Activated naive CD4-positive, alpha-beta T cell treated with anti-CD3 and anti-CD28 coated beads, Interleukin-2, amount 50 U/mL, for 72 hours (primary cell): ENCODE results near the gene CPN1. TPM values are rescaled to one million over a fixed set of nuclear protein-coding genes. Genes with fewer than 3 reads are reported as not detected.

ENCODE experiments used
- ATAC-seq, 2 donors: fragments of 150-1000 bp; cut with Tn5 transposase; 2 replicates each; pipeline ENCODE4 v1.10.0; 2021; ENCODE audit warnings: mild to moderate bottlenecking in 2 of 2, moderate library complexity in 2 of 2
- DNase-seq, 2 donors: peaks; one replicate each; pipeline ENCODE4 v3.0.0; 2021 to 2022; ENCODE audit warnings: low spot score in 2 of 2
- H3K27ac Mint-ChIP-seq, 2 donors: one replicate each; pipeline ENCODE4 v1.8.0; 2022; ENCODE audit warnings: mild to moderate bottlenecking in 2 of 2, mixed read lengths in 2 of 2
- H3K36me3 Mint-ChIP-seq, 2 donors: one replicate each; pipeline ENCODE4 v1.8.0; 2022; ENCODE audit warnings: mixed read lengths in 2 of 2
- H3K9me3 Mint-ChIP-seq, 2 donors: one replicate each; pipeline ENCODE4 v1.8.0; 2022; ENCODE audit warnings: mixed read lengths in 2 of 2
- total RNA-seq, 2 donors: library from RNA; stranded (reverse); gene quantifications; one replicate each; pipeline ENCODE4 v1.2.3, GENCODE V29; 2022

The CPN1 gene
- total RNA-seq, 2 donors from 2014 or later: not detected

- Mint-ChIP-seq H3K36me3 (no peaks in the 10 kb centered on the region), H3K9me3 (no peaks in the 10 kb centered on the region), H3K27ac (peak overlapping the region in 1 of 2 donors; percentile 84)
- no peak for DNase-seq
- ATAC-seq: peak in 1 of 2 donors; percentile 27
Measured at GRCh38 chr10:100043796-100044195, 37.9 kb downstream of the CPN1 start.

GRCh38 chr10:100043344-100043743 lies 38.3 kb downstream of the CPN1 start:
- H3K27ac Mint-ChIP-seq: peak overlapping the region; percentile 27 to 84
- H3K9me3 Mint-ChIP-seq: no peaks in the 10 kb centered on the region
- DNase-seq (no peak), ATAC-seq (peak; percentile 77 to 91)
- no peaks in the 10 kb centered on the region for H3K36me3 Mint-ChIP-seq

- no peak overlapping the region for H3K27ac Mint-ChIP-seq
- ATAC-seq (no peak), DNase-seq (no peak)
- no peaks in the 10 kb centered on the region for H3K9me3 Mint-ChIP-seq
- H3K36me3 Mint-ChIP-seq: no peaks in the 10 kb centered on the region
Measured at GRCh38 chr10:100041306-100042002, 40.2 kb downstream of the CPN1 start.

GRCh38 chr10:100038561-100039071 lies 43.1 kb downstream of the CPN1 start:
- H3K36me3 Mint-ChIP-seq: no peaks in the 10 kb centered on the region
- no peak for DNase-seq
- H3K9me3 Mint-ChIP-seq: no peaks in the 10 kb centered on the region
- no peak for ATAC-seq
- H3K27ac Mint-ChIP-seq: peak overlapping the region in 1 of 2 donors; percentile 9

- ATAC-seq (peak in 1 of 2 donors; percentile 28), DNase-seq (no peak)
- Mint-ChIP-seq H3K9me3 (no peaks in the 10 kb centered on the region), H3K27ac (no peak overlapping the region), H3K36me3 (no peaks in the 10 kb centered on the region)
Measured at GRCh38 chr10:100037758-100038315, 43.8 kb downstream of the CPN1 start.

- Mint-ChIP-seq H3K36me3 (no peaks in the 10 kb centered on the region), H3K27ac (no peak overlapping the region), H3K9me3 (no peaks in the 10 kb centered on the region)
- ATAC-seq: no peak
- no peak for DNase-seq
Measured at GRCh38 chr10:100036850-100037249, 44.8 kb downstream of the CPN1 start.

GRCh38 chr10:100033766-100034418 lies 47.8 kb downstream of the CPN1 start:
- H3K36me3 Mint-ChIP-seq: no peaks in the 10 kb centered on the region
- H3K9me3 Mint-ChIP-seq: no peaks in the 10 kb centered on the region
- DNase-seq (no peak), ATAC-seq (no peak)
- H3K27ac Mint-ChIP-seq: no peak overlapping the region

- peaks cover 0 to 5% of the 10 kb centered on the region in 2 donors for H3K9me3 Mint-ChIP-seq
- H3K36me3 Mint-ChIP-seq: peaks cover 0 to 5% of the 10 kb centered on the region in 2 donors
- no peak for DNase-seq
- no peak overlapping the region for H3K27ac Mint-ChIP-seq
- ATAC-seq: no peak
Measured at GRCh38 chr10:100027416-100027815, 54.3 kb downstream of the CPN1 start.

GRCh38 chr10:100025576-100025975 lies 56.1 kb downstream of the CPN1 start:
- H3K36me3 Mint-ChIP-seq: peaks cover 0 to 5% of the 10 kb centered on the region in 2 donors
- H3K27ac Mint-ChIP-seq: no peak overlapping the region
- peaks cover 0 to 5% of the 10 kb centered on the region in 2 donors for H3K9me3 Mint-ChIP-seq
- no peak for DNase-seq
- no peak for ATAC-seq

GRCh38 chr10:100024748-100025147 lies 56.9 kb downstream of the CPN1 start:
- Mint-ChIP-seq H3K27ac (no peak overlapping the region), H3K9me3 (peaks cover 0 to 5% of the 10 kb centered on the region in 2 donors), H3K36me3 (peaks cover 0 to 5% of the 10 kb centered on the region in 2 donors)
- DNase-seq (no peak), ATAC-seq (no peak)

- H3K36me3 Mint-ChIP-seq: no peaks in the 10 kb centered on the region
- no peak for DNase-seq
- no peaks in the 10 kb centered on the region for H3K9me3 Mint-ChIP-seq
- no peak overlapping the region for H3K27ac Mint-ChIP-seq
- no peak for ATAC-seq
Measured at GRCh38 chr10:100022403-100022802, 59.3 kb downstream of the CPN1 start.

GRCh38 chr10:100021322-100021721 lies 60.3 kb downstream of the CPN1 start:
- DNase-seq (no peak), ATAC-seq (no peak)
- Mint-ChIP-seq H3K9me3 (no peaks in the 10 kb centered on the region), H3K27ac (no peak overlapping the region), H3K36me3 (no peaks in the 10 kb centered on the region)

- Mint-ChIP-seq H3K27ac (no peak overlapping the region), H3K9me3 (no peaks in the 10 kb centered on the region), H3K36me3 (no peaks in the 10 kb centered on the region)
- ATAC-seq (no peak), DNase-seq (no peak)
Measured at GRCh38 chr10:100020886-100021253, 60.8 kb downstream of the CPN1 start.

- no peaks in the 10 kb centered on the region for H3K36me3 Mint-ChIP-seq
- no peaks in the 10 kb centered on the region for H3K9me3 Mint-ChIP-seq
- no peak overlapping the region for H3K27ac Mint-ChIP-seq
- no peak for DNase-seq
- peak; percentile 74 to 91 for ATAC-seq
Measured at GRCh38 chr10:100020142-100020885, 61.4 kb downstream of the CPN1 start.

- Mint-ChIP-seq H3K9me3 (no peaks in the 10 kb centered on the region), H3K36me3 (no peaks in the 10 kb centered on the region), H3K27ac (no peak overlapping the region)
- DNase-seq (no peak), ATAC-seq (no peak)
Measured at GRCh38 chr10:100019787-100020141, 61.9 kb downstream of the CPN1 start.

- no peaks in the 10 kb centered on the region for H3K9me3 Mint-ChIP-seq
- peak in 1 of 2 donors; percentile 3 for ATAC-seq
- no peak for DNase-seq
- no peaks in the 10 kb centered on the region for H3K36me3 Mint-ChIP-seq
- peak overlapping the region in 1 of 2 donors; percentile 9 for H3K27ac Mint-ChIP-seq
Measured at GRCh38 chr10:100014071-100014762, 67.5 kb downstream of the CPN1 start.
